Measurements from ENCODE around the gene DDIAS. TPM values are rescaled to one million over a fixed set of nuclear protein-coding genes. Genes with fewer than 3 reads are reported as not detected.

The DDIAS gene
- total RNA-seq, 4 donors from 2014 or later, result 0.59 to 6.2 (median 2.2) TPM; not detected in 1

- Histone ChIP-seq H3K4me3 (no peak overlapping the region), H3K27ac (no peak overlapping the region), H3K4me1 (no peaks in the 10 kb centered on the region), H3K27me3 (no peaks in the 10 kb centered on the region), H3K36me3 (no peaks in the 10 kb centered on the region), H3K9me3 (no peaks in the 10 kb centered on the region)
- no peak for DNase-seq
- TF ChIP-seq CTCF (IDR thresholded peaks at IDR 0.05), result no peak
- intact Hi-C loops (cut with DNase I; ENCODE audit: low total_unique reads), result no loop called here
Measured at GRCh38 chr11:82872377-82873150, 29.0 kb upstream of the DDIAS start.

- Histone ChIP-seq H3K36me3 (no peaks in the 10 kb centered on the region), H3K4me1 (no peaks in the 10 kb centered on the region), H3K4me3 (no peak overlapping the region), H3K27ac (no peak overlapping the region), H3K9me3 (no peaks in the 10 kb centered on the region), H3K27me3 (no peaks in the 10 kb centered on the region)
- intact Hi-C loops (cut with DNase I; ENCODE audit: low total_unique reads), result no loop called here
- no peak for DNase-seq
- TF ChIP-seq CTCF (IDR thresholded peaks at IDR 0.05) (no peak), POLR2A (IDR thresholded peaks at IDR 0.05) (no peak)
Measured at GRCh38 chr11:82873919-82874333, 27.6 kb upstream of the DDIAS start.

- intact Hi-C loops (cut with DNase I; ENCODE audit: low total_unique reads), result no loop called here
- H3K27me3 ChIP-seq, result no peaks in the 10 kb centered on the region
- no peaks in the 10 kb centered on the region for H3K4me1 ChIP-seq
- DNase-seq, result no peak
- H3K9me3 ChIP-seq, result no peaks in the 10 kb centered on the region
- H3K27ac ChIP-seq, result no peak overlapping the region
- TF ChIP-seq POLR2A (IDR thresholded peaks at IDR 0.05) (no peak), CTCF (IDR thresholded peaks at IDR 0.05) (no peak)
- H3K36me3 ChIP-seq, result no peaks in the 10 kb centered on the region
- H3K4me3 ChIP-seq, result no peak overlapping the region
Measured at GRCh38 chr11:82874646-82875523, 26.7 kb upstream of the DDIAS start.

- H3K4me1 ChIP-seq, result no peaks in the 10 kb centered on the region
- no peaks in the 10 kb centered on the region for H3K27me3 ChIP-seq
- intact Hi-C loops (cut with DNase I; ENCODE audit: low total_unique reads), result no loop called here
- no peak overlapping the region for H3K4me3 ChIP-seq
- no peaks in the 10 kb centered on the region for H3K9me3 ChIP-seq
- no peak for TF ChIP-seq CTCF (IDR thresholded peaks at IDR 0.05)
- no peak for TF ChIP-seq POLR2A (IDR thresholded peaks at IDR 0.05)
- DNase-seq, result peak in 1 of 2 donors; percentile 43
- no peaks in the 10 kb centered on the region for H3K36me3 ChIP-seq
- no peak overlapping the region for H3K27ac ChIP-seq
Measured at GRCh38 chr11:82883853-82884252, 17.7 kb upstream of the DDIAS start.

Data from uterus (tissue), 4 donors.